HCT116 (cell line): ENCODE data around the gene TOX2. TPM values are rescaled to one million over a fixed set of nuclear protein-coding genes. Genes with fewer than 3 reads are reported as not detected.

Experiments
- ATAC-seq: fragments of 200-7000 bp; cut with Tn5 transposase; 2 replicates; pipeline ENCODE4 v1.9.1; 2020; ENCODE audit warnings: mild to moderate bottlenecking, moderate library complexity
- BruUV-seq: library from RNA; stranded (reverse); fragments of 400-500 nt; replicated peaks from 2 replicates; lab custom pipeline; 2021; lab: Mats Ljungman, UMichigan
- CTCF ChIA-PET: fragments of 300-600 bp; sonication (Branson Sonifier 250); formaldehyde crosslinking; loops from one replicate; lab custom pipeline; 2021; ENCODE audit warnings: antibody characterized with exemption; lab: Charles Lee
- POLR2A ChIA-PET: fragments of 300-600, 350-600 bp; sonication (Branson Sonifier 250); formaldehyde crosslinking; loops from one replicate; lab custom pipeline; 2021; ENCODE audit warnings: antibody characterized with exemption; lab: Charles Lee
- RAD21 ChIA-PET, 2 experiments: fragments of 300-600 bp; sonication (Branson Sonifier 250); formaldehyde crosslinking; loops; one replicate each; lab custom pipeline; 2023; ENCODE audit warnings: low total read pairs in 2 of 2; ENCODE audit not compliant: uncharacterized antibody in 2 of 2, unreplicated experiment in 2 of 2, low non-redundant PET in 1 of 2; lab: Charles Lee
- DNase-seq: peaks from one replicate; pipeline ENCODE4 v3.0.0-alpha.2; 2010; ENCODE audit warnings: low read depth, low spot score
- H2AFZ ChIP-seq: fragments of 200-600 bp; shearing (Covaris generic), sonication (generic); 2 replicates; pipeline ENCODE4 v1.6.1; 2017; ENCODE audit warnings: low read depth, mixed run types, mixed read lengths, antibody characterized with exemption, low read length; ENCODE audit not compliant: poor library complexity, severe bottlenecking
- H3K27ac ChIP-seq: 2 replicates; pipeline ENCODE4 v1.5.1; 2012; ENCODE audit warnings: low read depth, low read length
- H3K27me3 ChIP-seq: fragments of 200-600 bp; sonication (generic); 2 replicates; pipeline ENCODE4 v1.6.1; 2016; ENCODE audit warnings: mixed run types, low read length, mixed read lengths; ENCODE audit not compliant: insufficient read depth
- H3K36me3 ChIP-seq, 2 experiments: fragments of 200-500 bp in 1 of 2; fragments of 200-600 bp in 1 of 2; sonication (Bioruptor generic) in 1 of 2; sonication (generic) in 1 of 2; 2 replicates each; pipeline versions ENCODE4 v1.5.1 to v1.6.1; 2014 to 2016; ENCODE audit warnings: low read length in 2 of 2, inconsistent platforms in 1 of 2, mixed read lengths in 1 of 2, mixed run types in 1 of 2; ENCODE audit not compliant: insufficient read depth in 2 of 2, control insufficient read depth in 1 of 2
- H3K4me1 ChIP-seq, 2 experiments: fragments of 200-600 bp in 1 of 2; sonication (generic) in 1 of 2; 2 replicates each; pipeline versions ENCODE4 v1.5.1 to v1.6.1; 2012 to 2017; ENCODE audit warnings: low read length in 2 of 2, inconsistent platforms in 1 of 2, mild to moderate bottlenecking in 1 of 2, mixed read lengths in 1 of 2, mixed run types in 1 of 2, moderate library complexity in 1 of 2; ENCODE audit not compliant: insufficient read depth in 2 of 2, control insufficient read depth in 1 of 2
- H3K4me2 ChIP-seq: fragments of 200-600 bp; sonication (generic); 2 replicates; pipeline ENCODE4 v1.6.1; 2017; ENCODE audit warnings: mixed run types, low read length, mixed read lengths
- H3K4me3 ChIP-seq, 2 experiments: fragments of 200-600 bp in 1 of 2; sonication (generic) in 1 of 2; replicated peaks in 1 of 2; 2 replicates each; pipeline ENCODE4 v1.5.1; 2011 to 2016; ENCODE audit warnings: low read length in 2 of 2, control low read depth in 1 of 2, low read depth in 1 of 2, mild to moderate bottlenecking in 1 of 2, mixed read lengths in 1 of 2, mixed run types in 1 of 2
- H3K79me2 ChIP-seq: fragments of 200-600 bp; sonication (generic); 2 replicates; pipeline ENCODE4 v1.6.1; 2017; ENCODE audit warnings: mild to moderate bottlenecking, mixed run types, low read length, moderate library complexity, mixed read lengths; ENCODE audit not compliant: insufficient read depth
- H3K9ac ChIP-seq: fragments of 200-600 bp; sonication (generic); 2 replicates; pipeline ENCODE4 v1.6.1; 2016; ENCODE audit warnings: low read length, mixed read lengths
- H3K9me2 ChIP-seq: fragments of 200-600 bp; sonication (generic), shearing (Covaris generic); 2 replicates; pipeline ENCODE4 v1.6.1; 2017; ENCODE audit warnings: mixed run types, mild to moderate bottlenecking, moderate library complexity; ENCODE audit not compliant: insufficient read depth
- H3K9me3 ChIP-seq, 2 experiments: fragments of 200-500 bp in 1 of 2; fragments of 200-600 bp in 1 of 2; sonication (Bioruptor generic) in 1 of 2; sonication (generic) in 1 of 2; 2 replicates each; pipeline ENCODE4 v1.6.1; 2014 to 2017; ENCODE audit warnings: low read length in 2 of 2, mixed read lengths in 2 of 2, inconsistent platforms in 1 of 2, low read depth in 1 of 2, mild to moderate bottlenecking in 1 of 2, mixed run types in 1 of 2, moderate library complexity in 1 of 2; ENCODE audit not compliant: control insufficient read depth in 1 of 2, insufficient read depth in 1 of 2
- H4K20me1 ChIP-seq: fragments of 200-600 bp; sonication (generic), shearing (Covaris generic); 2 replicates; pipeline ENCODE4 v1.6.1; 2017; ENCODE audit warnings: mixed run types, mild to moderate bottlenecking, moderate library complexity; ENCODE audit not compliant: insufficient read depth
- ATF3 ChIP-seq: IDR thresholded peaks from 2 replicates; pipeline ENCODE4 v1.6.1; 2012
- CBX3 ChIP-seq: IDR thresholded peaks from 2 replicates; pipeline ENCODE4 v1.6.1; 2012; ENCODE audit warnings: low read depth
- EGR1 ChIP-seq: IDR thresholded peaks from 2 replicates; pipeline ENCODE4 v1.6.1; 2012; ENCODE audit warnings: low read depth
- POLR2AphosphoS5 ChIP-seq: IDR thresholded peaks from 2 replicates; pipeline ENCODE4 v1.6.1; 2011; ENCODE audit warnings: mild to moderate bottlenecking, low read depth, low read length, moderate library complexity
- REST ChIP-seq: IDR thresholded peaks from 2 replicates; pipeline ENCODE4 v1.6.1; 2012; ENCODE audit warnings: low read depth
- intact Hi-C: fragments of 100-400 bp; cut with micrococcal nuclease; formaldehyde crosslinking; loops from 2 replicates; pipeline ENCODE4 v1.10.0; 2022
- total RNA-seq: library from RNA; stranded (reverse); gene quantifications from one replicate; pipeline ENCODE4 v1.2.1, GENCODE V29; 2021; ENCODE audit not compliant: unreplicated experiment
- TF ChIP-seq, protein P1 (sequence below): IDR thresholded peaks from 2 replicates; pipeline ENCODE4 v1.6.1; 2012
- TF ChIP-seq, protein P2 (sequence below), 3 experiments: fragments of 200-600 bp in 1 of 3; sonication (generic) in 1 of 3; IDR thresholded peaks in 2 of 3; conservative IDR thresholded peaks in 1 of 3; 2 replicates each; pipeline ENCODE4 v1.5.1; 2012 to 2017; ENCODE audit warnings: low read depth in 2 of 3, low read length in 2 of 3, antibody characterized with exemption in 1 of 3, borderline replicate concordance in 1 of 3, control low read depth in 1 of 3, mild to moderate bottlenecking in 1 of 3, mixed read lengths in 1 of 3, mixed run types in 1 of 3, moderate library complexity in 1 of 3; ENCODE audit not compliant: insufficient read depth in 1 of 3

The TOX2 gene
- total RNA-seq, 1 experiment from 2014 or later = 39.6 TPM

DNA sequence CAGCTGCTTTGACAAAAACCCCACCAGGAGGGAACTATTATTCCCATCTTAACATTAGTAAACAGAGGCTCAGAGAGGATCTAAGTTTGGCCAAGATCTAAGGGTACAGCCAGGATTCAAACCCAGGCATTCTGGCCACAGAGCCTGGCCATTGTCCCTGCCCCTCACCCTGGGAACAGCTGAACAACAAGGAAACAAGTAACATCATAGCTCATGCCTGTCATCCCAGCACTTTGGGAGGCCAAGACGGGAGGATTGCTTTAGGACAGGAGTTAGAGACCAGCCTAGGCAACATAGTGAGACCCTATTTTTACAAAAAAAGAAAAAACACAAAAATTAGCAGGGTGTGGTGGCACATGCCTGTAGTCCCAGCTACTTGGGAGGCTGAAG, 27.5 kb downstream of the TOX2 start:
- no peak overlapping the region for H2AFZ ChIP-seq
- H3K4me3 ChIP-seq = peak overlapping the region in 1 of 2 experiments; percentile 41; a peak in 2 of 4 replicates
- peak overlapping the region; percentile 62 for H3K27ac ChIP-seq
- ATAC-seq = peak; percentile 15; the same call in 1 of the 2 replicates
- no peaks in the 10 kb centered on the region for H3K9me2 ChIP-seq
- ChIA-PET CTCF (interaction anchor here (1.0 to 1.4 kb wide), 3 partner anchors 13 to 192 kb away, joined by 3 to 6 read pairs (median 3); no protein-coding TSS in a partner anchor), POLR2A (interaction anchor here (1.7 kb wide), 1 partner anchor 13 kb away, joined by 10 read pairs; no protein-coding TSS in a partner anchor)
- intact Hi-C loops = no loop called here
- DNase-seq = no peak
- H3K36me3 ChIP-seq = no peaks in the 10 kb centered on the region
- peak overlapping the region; percentile 51; the same call in 1 of the 2 replicates for H3K9ac ChIP-seq
- no TSS peak for BruUV-seq
- no peaks in the 10 kb centered on the region for H3K27me3 ChIP-seq
- TF ChIP-seq POLR2AphosphoS5 = no peak
- TF ChIP-seq REST = no peak
- TF ChIP-seq, protein P1, sequence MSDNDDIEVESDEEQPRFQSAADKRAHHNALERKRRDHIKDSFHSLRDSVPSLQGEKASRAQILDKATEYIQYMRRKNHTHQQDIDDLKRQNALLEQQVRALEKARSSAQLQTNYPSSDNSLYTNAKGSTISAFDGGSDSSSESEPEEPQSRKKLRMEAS = no peak
- no peak for TF ChIP-seq EGR1
- no peak for TF ChIP-seq ATF3
- TF ChIP-seq, protein P2, sequence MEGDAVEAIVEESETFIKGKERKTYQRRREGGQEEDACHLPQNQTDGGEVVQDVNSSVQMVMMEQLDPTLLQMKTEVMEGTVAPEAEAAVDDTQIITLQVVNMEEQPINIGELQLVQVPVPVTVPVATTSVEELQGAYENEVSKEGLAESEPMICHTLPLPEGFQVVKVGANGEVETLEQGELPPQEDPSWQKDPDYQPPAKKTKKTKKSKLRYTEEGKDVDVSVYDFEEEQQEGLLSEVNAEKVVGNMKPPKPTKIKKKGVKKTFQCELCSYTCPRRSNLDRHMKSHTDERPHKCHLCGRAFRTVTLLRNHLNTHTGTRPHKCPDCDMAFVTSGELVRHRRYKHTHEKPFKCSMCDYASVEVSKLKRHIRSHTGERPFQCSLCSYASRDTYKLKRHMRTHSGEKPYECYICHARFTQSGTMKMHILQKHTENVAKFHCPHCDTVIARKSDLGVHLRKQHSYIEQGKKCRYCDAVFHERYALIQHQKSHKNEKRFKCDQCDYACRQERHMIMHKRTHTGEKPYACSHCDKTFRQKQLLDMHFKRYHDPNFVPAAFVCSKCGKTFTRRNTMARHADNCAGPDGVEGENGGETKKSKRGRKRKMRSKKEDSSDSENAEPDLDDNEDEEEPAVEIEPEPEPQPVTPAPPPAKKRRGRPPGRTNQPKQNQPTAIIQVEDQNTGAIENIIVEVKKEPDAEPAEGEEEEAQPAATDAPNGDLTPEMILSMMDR (IDR thresholded peaks at IDR 0.05 in 2 of 3, conservative IDR thresholded peaks at IDR 0.05 in 1 of 3; ENCODE audit: borderline replicate concordance in 1 of 3, insufficient read depth in 1 of 3, low read depth in 2 of 3, low read length in 2 of 3) = no peak
- no peak for TF ChIP-seq CBX3
- TF ChIP-seq, all 23 proteins: peak for 0
- RAD21 ChIA-PET = interaction anchor here in 1 of 2 experiments (0.6 kb wide), 1 partner anchor 46 kb away, joined by 4 read pairs; no protein-coding TSS in a partner anchor
- Histone ChIP-seq H3K79me2 (peaks cover 16% of the 10 kb centered on the region; the same call in 1 of the 2 replicates), H3K4me2 (peak overlapping the region; percentile 75), H4K20me1 (no peaks in the 10 kb centered on the region), H3K4me1 (peaks cover 54 to 75% of the 10 kb centered on the region in 2 experiments), H3K9me3 (no peaks in the 10 kb centered on the region)
